ENCODE measurements around the gene ZDHHC8. TPM values are rescaled to one million over a fixed set of nuclear protein-coding genes. Genes with fewer than 3 reads are reported as not detected.

ZDHHC8 gene
- total and polyA plus RNA-seq, 7 experiments from 2014 or later, result 0.95 to 88.5 (median 65.9) TPM

DNA sequence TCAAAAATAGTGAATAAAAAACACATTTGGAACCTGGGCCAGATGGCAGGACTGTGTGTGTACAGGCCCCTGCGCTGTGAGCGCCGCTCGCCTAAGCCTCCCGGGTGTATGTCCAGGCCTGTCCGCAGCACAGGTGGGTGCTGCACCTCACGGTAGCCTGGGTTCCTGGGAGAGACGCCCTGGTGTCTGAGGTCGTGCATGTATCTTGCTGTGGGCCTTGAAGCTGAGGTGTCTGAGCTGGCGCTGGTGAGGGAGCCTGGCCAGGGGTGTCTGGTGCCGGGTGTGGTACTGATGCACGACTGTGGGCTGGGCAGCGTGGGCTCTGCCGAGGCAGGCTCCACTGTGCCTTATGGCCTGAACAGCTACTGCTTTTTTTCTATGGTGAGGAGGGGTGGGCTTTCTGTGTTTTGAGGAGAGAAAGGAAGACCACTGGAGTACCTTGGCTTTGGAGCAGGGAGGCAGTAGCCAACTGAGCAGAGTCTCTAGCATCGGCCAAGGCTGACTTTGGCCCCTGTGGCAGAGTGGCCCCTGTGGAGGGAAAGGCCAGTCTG is 4.2 kb upstream of the ZDHHC8 start:
- Histone ChIP-seq H3K4me3 (ENCODE audit: low read length) (no peak overlapping the region), H3K4me1 (ENCODE audit: control insufficient read depth in 2 of 2, insufficient read depth in 2 of 2, low read length in 2 of 2) (peaks cover 11 to 13% of the 10 kb centered on the region in 2 donors), H3K27me3 (ENCODE audit: control insufficient read depth in 2 of 2, insufficient read depth in 2 of 2, low read length in 2 of 2) (no peaks in the 10 kb centered on the region), H3K9me3 (ENCODE audit: control insufficient read depth in 2 of 3, low read length in 3 of 3) (no peaks in the 10 kb centered on the region), H3K27ac (ENCODE audit: low read depth, low read length) (no peak overlapping the region), H3K36me3 (ENCODE audit: control insufficient read depth in 2 of 3, insufficient read depth in 3 of 3, low read length in 3 of 3) (peaks cover 0 to 47% (median 5%) of the 10 kb centered on the region in 3 experiments)
- peaks cover 0 to 2% (median 0%) of the 10 kb centered on the region in 11 donors for H3K9me3 Mint-ChIP-seq
- ATAC-seq (no peak), DNase-seq (no peak)
- intact Hi-C loops (cut with micrococcal nuclease), result no loop called here
- CTCF ChIA-PET, result interaction anchor here (1.0 kb wide), 1 partner anchor 24 kb away, joined by 3 read pairs; no protein-coding TSS in a partner anchor
- no peak overlapping the region for H3K4me3 Mint-ChIP-seq
- H3K4me1 Mint-ChIP-seq, result peaks cover 0 to 16% (median 9%) of the 10 kb centered on the region in 7 donors
- POLR2A ChIA-PET, result no interaction called here
- peaks cover 0 to 6% (median 5%) of the 10 kb centered on the region in 5 donors for H3K36me3 Mint-ChIP-seq
- H3K27ac Mint-ChIP-seq, result peak overlapping the region in 4 of 9 donors; percentile 17 to 78 (median 26)
- no peaks in the 10 kb centered on the region for H3K27me3 Mint-ChIP-seq

DNA sequence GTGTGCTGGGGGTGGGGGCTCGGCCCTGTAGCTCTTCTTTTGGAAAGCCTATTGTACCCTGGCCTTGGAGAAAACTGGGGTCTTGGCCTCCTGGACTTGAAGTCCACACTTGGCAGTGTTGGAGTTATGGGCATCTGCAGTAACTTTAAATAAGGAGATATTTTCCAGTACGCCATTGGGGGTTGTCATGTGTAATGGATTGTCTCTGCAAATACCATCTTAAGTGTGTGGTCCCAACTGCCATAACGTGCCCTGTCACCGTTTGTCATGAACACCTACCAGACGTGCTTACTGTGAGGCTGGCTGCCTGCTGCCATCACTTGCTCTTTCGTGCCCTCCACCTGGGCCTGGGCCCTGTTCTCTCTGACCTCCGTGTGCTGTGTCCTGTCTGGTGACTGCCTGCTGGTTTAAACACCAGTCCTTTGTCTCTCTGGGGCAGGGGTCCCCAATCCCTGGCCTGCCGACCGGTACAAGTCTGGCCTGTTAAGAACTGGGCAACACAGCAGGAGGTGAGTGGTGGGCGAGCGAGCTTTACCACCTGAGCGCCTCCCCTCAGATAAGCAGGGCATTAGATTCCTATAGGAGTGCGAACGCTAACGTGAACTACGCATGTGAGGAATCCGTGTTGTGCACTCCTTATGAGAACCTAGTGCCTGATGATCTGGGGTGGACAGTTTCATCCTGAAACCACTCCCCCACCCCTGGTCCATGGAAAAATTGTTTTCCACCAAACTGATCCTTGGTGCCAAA is 3.6 kb upstream of the ZDHHC8 start:
- intact Hi-C loops (cut with micrococcal nuclease), result no loop called here
- H3K4me3 Mint-ChIP-seq, result no peak overlapping the region

DNA sequence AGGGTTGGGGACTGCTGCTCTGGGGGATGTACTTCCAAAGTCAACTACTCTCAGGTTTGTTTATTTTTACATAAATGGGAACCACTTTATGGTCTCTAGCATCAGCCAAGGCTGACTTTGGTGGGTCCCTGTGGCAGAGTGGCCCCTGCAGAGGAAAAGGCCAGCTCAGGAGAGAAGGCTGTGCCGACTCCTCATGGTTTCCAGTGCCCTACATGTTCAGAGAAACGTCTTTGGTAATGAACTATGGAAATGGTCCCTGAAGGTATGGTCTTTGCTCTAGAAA is 3.0 kb upstream of the ZDHHC8 start:
- Histone ChIP-seq H3K27me3 (ENCODE audit: control insufficient read depth in 2 of 2, insufficient read depth in 2 of 2, low read length in 2 of 2) (no peaks in the 10 kb centered on the region), H3K27ac (ENCODE audit: low read depth, low read length) (peak overlapping the region; percentile 33), H3K4me3 (ENCODE audit: low read length) (no peak overlapping the region), H3K9me3 (ENCODE audit: control insufficient read depth in 2 of 3, low read length in 3 of 3) (no peaks in the 10 kb centered on the region), H3K4me1 (ENCODE audit: control insufficient read depth in 2 of 2, insufficient read depth in 2 of 2, low read length in 2 of 2) (peaks cover 19 to 20% of the 10 kb centered on the region in 2 donors), H3K36me3 (ENCODE audit: control insufficient read depth in 2 of 3, insufficient read depth in 3 of 3, low read length in 3 of 3) (peaks cover 0 to 36% (median 5%) of the 10 kb centered on the region in 3 experiments)
- ChIA-PET CTCF (interaction anchor here (0.6 to 0.8 kb wide), 3 partner anchors 28 to 290 kb away, joined by 3 read pairs; no protein-coding TSS in a partner anchor), POLR2A (interaction anchor here (3.1 kb wide), 1 partner anchor 10 kb away, joined by 29 read pairs; the partner anchor contains the start of gene TRMT2A)
- H3K27ac Mint-ChIP-seq, result peak overlapping the region in 5 of 9 donors; percentile 25 to 87 (median 51)
- H3K36me3 Mint-ChIP-seq, result peaks cover 0 to 6% (median 4%) of the 10 kb centered on the region in 5 donors
- H3K9me3 Mint-ChIP-seq, result peaks cover 0 to 2% (median 0%) of the 10 kb centered on the region in 11 donors
- H3K4me1 Mint-ChIP-seq, result peaks cover 0 to 24% (median 18%) of the 10 kb centered on the region in 7 donors
- no peaks in the 10 kb centered on the region for H3K27me3 Mint-ChIP-seq
- no peak for ATAC-seq
- no peak for DNase-seq
- intact Hi-C loops (cut with micrococcal nuclease), result no loop called here
- H3K4me3 Mint-ChIP-seq, result no peak overlapping the region

More for the DNA sequence above, 3.6 kb upstream of the ZDHHC8 start:
- Mint-ChIP-seq H3K36me3 (peaks cover 0 to 6% (median 4%) of the 10 kb centered on the region in 5 donors), H3K27me3 (no peaks in the 10 kb centered on the region), H3K9me3 (peaks cover 0 to 2% (median 0%) of the 10 kb centered on the region in 11 donors), H3K4me1 (peaks cover 0 to 19% (median 13%) of the 10 kb centered on the region in 7 donors), H3K27ac (peak overlapping the region in 7 of 9 donors; percentile 9 to 78 (median 28))
- ATAC-seq, result no peak
- H3K4me3 ChIP-seq (ENCODE audit: low read length), result no peak overlapping the region
- no peaks in the 10 kb centered on the region for H3K27me3 ChIP-seq (ENCODE audit: control insufficient read depth in 2 of 2, insufficient read depth in 2 of 2, low read length in 2 of 2)
- ChIA-PET POLR2A (no interaction called here), CTCF (interaction anchor here (0.6 to 1.0 kb wide), 4 partner anchors 24 to 290 kb away, joined by 3 read pairs; no protein-coding TSS in a partner anchor)
- H3K36me3 ChIP-seq (ENCODE audit: control insufficient read depth in 2 of 3, insufficient read depth in 3 of 3, low read length in 3 of 3), result peaks cover 0 to 41% (median 5%) of the 10 kb centered on the region in 3 experiments
- no peak for DNase-seq
- H3K4me1 ChIP-seq (ENCODE audit: control insufficient read depth in 2 of 2, insufficient read depth in 2 of 2, low read length in 2 of 2), result peaks cover 17 to 19% of the 10 kb centered on the region in 2 donors
- no peaks in the 10 kb centered on the region for H3K9me3 ChIP-seq (ENCODE audit: control insufficient read depth in 2 of 3, low read length in 3 of 3)
- peak overlapping the region; percentile 33 for H3K27ac ChIP-seq (ENCODE audit: low read depth, low read length)

DNA sequence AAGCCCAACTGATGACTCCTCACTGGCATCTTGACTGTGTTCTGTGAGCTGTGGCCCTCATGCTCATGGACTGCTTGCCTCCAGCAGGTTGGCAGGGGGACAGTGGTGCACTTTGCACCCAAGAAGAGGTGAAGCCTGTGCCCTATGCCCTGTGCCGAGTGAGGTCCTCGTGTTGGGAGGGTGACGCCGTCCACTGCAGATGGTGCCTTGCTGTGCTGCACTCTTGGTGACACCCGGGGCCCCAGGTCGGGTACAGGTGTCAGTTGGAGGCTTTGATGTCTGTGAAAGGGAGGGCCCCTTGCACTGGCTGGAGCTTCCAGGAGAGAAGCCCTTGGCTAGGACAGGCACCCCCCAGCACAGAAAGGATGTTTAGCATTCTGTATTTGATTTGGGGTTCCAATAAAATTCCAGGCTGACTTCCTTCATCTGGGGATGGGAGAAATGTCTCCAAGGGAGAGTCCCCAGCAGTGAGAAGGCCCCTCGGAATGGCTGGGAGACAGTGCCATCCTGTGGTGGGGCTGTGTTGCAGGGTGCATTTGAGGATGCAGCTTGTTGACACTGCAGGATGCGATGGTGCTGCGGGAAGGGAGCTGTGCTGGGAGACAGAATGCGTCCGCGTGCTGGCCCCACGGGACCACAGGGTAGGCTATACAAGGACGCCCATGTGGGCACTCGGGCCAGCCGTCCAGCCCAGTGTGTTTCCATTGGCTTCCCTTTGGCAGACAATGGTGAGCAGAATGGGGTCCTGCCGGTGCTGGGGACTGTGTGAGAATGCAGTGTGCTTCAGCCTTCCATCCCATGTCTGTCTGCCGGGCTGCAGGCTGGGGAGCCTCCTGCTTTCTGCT is 2.5 kb upstream of the ZDHHC8 start:
- intact Hi-C loops (cut with micrococcal nuclease), result no loop called here
- H3K36me3 Mint-ChIP-seq, result peaks cover 0 to 6% (median 3%) of the 10 kb centered on the region in 5 donors
- H3K27ac Mint-ChIP-seq, result peak overlapping the region; percentile 9 to 87 (median 65)
- Histone ChIP-seq H3K4me1 (ENCODE audit: control insufficient read depth in 2 of 2, insufficient read depth in 2 of 2, low read length in 2 of 2) (peaks cover 14 to 20% of the 10 kb centered on the region in 2 donors), H3K27me3 (ENCODE audit: control insufficient read depth in 2 of 2, insufficient read depth in 2 of 2, low read length in 2 of 2) (no peaks in the 10 kb centered on the region), H3K27ac (ENCODE audit: low read depth, low read length) (peak overlapping the region; percentile 33), H3K9me3 (ENCODE audit: control insufficient read depth in 2 of 3, low read length in 3 of 3) (no peaks in the 10 kb centered on the region), H3K36me3 (ENCODE audit: control insufficient read depth in 2 of 3, insufficient read depth in 3 of 3, low read length in 3 of 3) (peaks cover 0 to 30% (median 5%) of the 10 kb centered on the region in 3 experiments), H3K4me3 (ENCODE audit: low read length) (no peak overlapping the region)
- DNase-seq (peak; percentile 29 to 57 (median 49)), ATAC-seq (peak; percentile 44)
- H3K4me3 Mint-ChIP-seq, result peak overlapping the region in 7 of 10 donors; percentile 13 to 71 (median 56)
- peaks cover 0 to 2% (median 0%) of the 10 kb centered on the region in 11 donors for H3K9me3 Mint-ChIP-seq
- no peaks in the 10 kb centered on the region for H3K27me3 Mint-ChIP-seq
- peaks cover 0 to 25% (median 22%) of the 10 kb centered on the region in 7 donors for H3K4me1 Mint-ChIP-seq
- POLR2A ChIA-PET, result interaction anchor here (1.8 to 3.1 kb wide), 3 partner anchors 11 to 265 kb away, joined by 3 to 29 read pairs (median 6); partner anchors contain the start of genes TANGO2, TRMT2A and ZNF74
- CTCF ChIA-PET, result interaction anchor here (0.7 to 2.2 kb wide), 5 partner anchors 13 to 160 kb away, joined by 3 to 6 read pairs (median 3); partner anchors contain the start of gene RANBP1

DNA sequence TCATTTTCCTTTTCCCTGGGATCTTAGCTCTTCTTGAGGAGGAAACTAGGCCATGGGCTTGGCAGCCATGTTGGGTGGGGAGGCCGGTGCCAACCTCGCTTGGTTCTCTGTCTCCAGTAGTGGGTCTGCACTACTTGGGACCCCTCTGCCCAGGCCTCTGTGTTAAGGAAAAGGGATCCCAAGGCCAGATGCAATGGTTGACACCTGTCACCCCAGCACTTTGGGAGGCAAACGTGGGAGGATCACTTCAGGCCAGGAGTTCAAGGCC is 1.9 kb upstream of the ZDHHC8 start:
- Histone ChIP-seq H3K27me3 (ENCODE audit: control insufficient read depth in 2 of 2, insufficient read depth in 2 of 2, low read length in 2 of 2) (no peaks in the 10 kb centered on the region), H3K4me3 (ENCODE audit: low read length) (no peak overlapping the region), H3K4me1 (ENCODE audit: control insufficient read depth in 2 of 2, insufficient read depth in 2 of 2, low read length in 2 of 2) (peaks cover 14 to 20% of the 10 kb centered on the region in 2 donors), H3K27ac (ENCODE audit: low read depth, low read length) (no peak overlapping the region), H3K9me3 (ENCODE audit: control insufficient read depth in 2 of 3, low read length in 3 of 3) (no peaks in the 10 kb centered on the region), H3K36me3 (ENCODE audit: control insufficient read depth in 2 of 3, insufficient read depth in 3 of 3, low read length in 3 of 3) (peaks cover 0 to 24% (median 5%) of the 10 kb centered on the region in 3 experiments)
- intact Hi-C loops (cut with micrococcal nuclease), result no loop called here
- Mint-ChIP-seq H3K9me3 (peaks cover 0 to 2% (median 0%) of the 10 kb centered on the region in 11 donors), H3K4me3 (peak overlapping the region in 4 of 10 donors; percentile 56 to 71 (median 68)), H3K4me1 (peaks cover 0 to 31% (median 23%) of the 10 kb centered on the region in 7 donors), H3K36me3 (peaks cover 0 to 6% (median 2%) of the 10 kb centered on the region in 5 donors), H3K27me3 (no peaks in the 10 kb centered on the region), H3K27ac (peak overlapping the region in 7 of 9 donors; percentile 34 to 82 (median 65))
- ATAC-seq (no peak), DNase-seq (no peak)
- ChIA-PET CTCF (interaction anchor here (0.6 to 2.2 kb wide), 5 partner anchors 13 to 180 kb away, joined by 3 to 6 read pairs (median 3); partner anchors contain the start of gene RANBP1), POLR2A (interaction anchor here (1.8 to 3.1 kb wide), 3 partner anchors 11 to 264 kb away, joined by 3 to 29 read pairs (median 6); partner anchors contain the start of genes TANGO2, TRMT2A and ZNF74)
